GM12878 (cell line): Measurements from ENCODE around the gene ENOX1. TPM values are rescaled to one million over a fixed set of nuclear protein-coding genes. Genes with fewer than 3 reads are reported as not detected.

Experiments
- ATAC-seq: fragments of 200-7000 bp; cut with Tn5 transposase; 3 replicates; pipeline ENCODE4 v1.9.1; 2020; ENCODE audit warnings: mild to moderate bottlenecking, moderate library complexity
- BruUV-seq: library from RNA; stranded (reverse); fragments of 400-500 nt; replicated peaks from 2 replicates; lab custom pipeline; 2021; lab: Mats Ljungman, UMichigan
- CTCF ChIA-PET: fragments of 300-600 bp; sonication (Branson Sonifier 250); formaldehyde crosslinking; extraction: SDS; loops from one replicate; lab custom pipeline; 2021; ENCODE audit warnings: inconsistent platforms; lab: Yijun Ruan, JAX
- POLR2A ChIA-PET: fragments of 350-600 bp; formaldehyde crosslinking; extraction: SDS; loops from one replicate; lab custom pipeline; 2021; ENCODE audit warnings: inconsistent platforms; lab: Charles Lee
- RAD21 ChIA-PET: fragments of 300-600 bp; sonication (Branson Sonifier 250); formaldehyde crosslinking; loops from one replicate; lab custom pipeline; 2023; ENCODE audit warnings: antibody characterized with exemption; ENCODE audit not compliant: unreplicated experiment; lab: Charles Lee
- SMC1A ChIA-PET: fragments of 300-600 bp; sonication (Branson Sonifier 250); formaldehyde crosslinking; loops from one replicate; lab custom pipeline; 2023; ENCODE audit not compliant: unreplicated experiment, uncharacterized antibody; lab: Charles Lee
- DNase-seq: peaks from one replicate; pipeline ENCODE4 v3.0.0-alpha.2; 2011; ENCODE audit warnings: low read depth, low spot score
- FAIRE-seq: peaks from 3 replicates; lab custom pipeline; 2011; peaks lifted over from hg19 to GRCh38; lab: Jason Lieb, UNC
- H2AFZ ChIP-seq: 2 replicates; pipeline ENCODE4 v1.6.0; 2011; ENCODE audit warnings: low read depth, low read length, control low read depth; ENCODE audit not compliant: control insufficient read depth
- H3K27ac ChIP-seq: 2 replicates; pipeline ENCODE4 v1.5.1; 2011; ENCODE audit warnings: control low read depth; ENCODE audit not compliant: control insufficient read depth, insufficient read depth
- H3K27me3 ChIP-seq, 2 experiments: replicated peaks in 1 of 2; 2 replicates each; pipeline versions ENCODE4 v1.6.0 to v1.6.1; 2011; ENCODE audit warnings: low read length in 1 of 2; ENCODE audit not compliant: control insufficient read depth in 2 of 2, insufficient read depth in 2 of 2
- H3K36me3 ChIP-seq, 2 experiments: 2 replicates each; pipeline ENCODE4 v1.5.1; 2011; ENCODE audit warnings: low read length in 1 of 2; ENCODE audit not compliant: control insufficient read depth in 2 of 2, insufficient read depth in 2 of 2
- H3K4me1 ChIP-seq: 2 replicates; pipeline ENCODE4 v1.6.1; 2011; ENCODE audit warnings: mild to moderate bottlenecking, low read length, moderate library complexity, mixed read lengths; ENCODE audit not compliant: control insufficient read depth, insufficient read depth
- H3K4me2 ChIP-seq: 2 replicates; pipeline ENCODE4 v1.6.0; 2011; ENCODE audit warnings: control low read depth; ENCODE audit not compliant: control insufficient read depth, insufficient read depth
- H3K4me3 ChIP-seq: fragments of 200-600 bp; sonication (generic); 2 replicates; pipeline ENCODE4 v1.5.1; 2016
- H3K79me2 ChIP-seq: 2 replicates; pipeline ENCODE4 v1.6.0; 2011; ENCODE audit warnings: low read length; ENCODE audit not compliant: control insufficient read depth, insufficient read depth
- H3K9ac ChIP-seq: 2 replicates; pipeline ENCODE4 v1.8.0; 2011; ENCODE audit warnings: low read length, control low read depth, mixed read lengths; ENCODE audit not compliant: control insufficient read depth, insufficient read depth
- H3K9me3 ChIP-seq: replicated peaks from 3 replicates; pipeline ENCODE4 v1.5.1; 2011; ENCODE audit warnings: mild to moderate bottlenecking, low read length; ENCODE audit not compliant: control insufficient read depth, insufficient read depth
- H4K20me1 ChIP-seq: 2 replicates; pipeline ENCODE4 v1.6.0; 2011; ENCODE audit not compliant: control insufficient read depth, insufficient read depth
- ASH2L ChIP-seq: fragments of 300-600, 200-600 bp; sonication (generic); IDR thresholded peaks from 2 replicates; pipeline ENCODE4 v1.6.1; 2017; ENCODE audit warnings: low read depth, mild to moderate bottlenecking, borderline replicate concordance
- CREB1 ChIP-seq: IDR thresholded peaks from 2 replicates; pipeline ENCODE4 v1.6.1; 2012; ENCODE audit warnings: low read depth, mild to moderate bottlenecking, inconsistent platforms
- GABPA ChIP-seq: IDR thresholded peaks from 2 replicates; pipeline ENCODE4 v1.6.1; 2014; ENCODE audit warnings: antibody characterized with exemption, low read depth, mild to moderate bottlenecking, inconsistent platforms
- MTA3 ChIP-seq: IDR thresholded peaks from 2 replicates; pipeline ENCODE4 v1.6.1; 2012; ENCODE audit warnings: low read length, inconsistent platforms, borderline replicate concordance
- MXI1 ChIP-seq: fragments of 150-350 bp; IDR thresholded peaks from 2 replicates; pipeline ENCODE4 v1.6.1; 2011; ENCODE audit warnings: low read depth, mild to moderate bottlenecking, inconsistent platforms, low read length, improper control_type of control experiment
- NR2C2 ChIP-seq: IDR thresholded peaks from 2 replicates; pipeline ENCODE4 v1.6.1; 2011; ENCODE audit warnings: borderline replicate concordance, low read depth; ENCODE audit not compliant: control insufficient read depth, insufficient read length
- POLR2AphosphoS5 ChIP-seq: IDR thresholded peaks from 2 replicates; pipeline ENCODE4 v1.6.1; 2011; ENCODE audit warnings: mild to moderate bottlenecking, low read length, inconsistent platforms
- SIX5 ChIP-seq: IDR thresholded peaks from 2 replicates; pipeline ENCODE4 v1.6.1; 2011; ENCODE audit warnings: mild to moderate bottlenecking, low read depth, low read length, moderate library complexity; ENCODE audit not compliant: severe bottlenecking
- SMC3 ChIP-seq: IDR thresholded peaks from 2 replicates; pipeline ENCODE4 v1.6.1; 2011; ENCODE audit warnings: low read length, improper control_type of control experiment, borderline replicate concordance
- SP1 ChIP-seq: IDR thresholded peaks from one replicate; pipeline ENCODE4 v1.6.1; 2011; ENCODE audit warnings: low read depth, low read length
- TBL1XR1 ChIP-seq: IDR thresholded peaks from 2 replicates; pipeline ENCODE4 v1.6.1; 2012; ENCODE audit warnings: low read depth, low read length, improper control_type of control experiment
- WGBS: methylation state at CpG from one replicate; pipeline ENCODE4 v1.1.6; 2016; ENCODE audit warnings: low lambda C conversion rate; ENCODE audit not compliant: insufficient replicate concordance, insufficient coverage; ENCODE audit errors: missing lambda C conversion rate; 5-methylcytosine and 5-hydroxymethylcytosine counted together
- in situ Hi-C: fragments of 300-500 bp; cut with MboI; formaldehyde crosslinking; loops from 9 replicates; pipeline ENCODE4 v1.14.3; 2018; ENCODE audit warnings: mixed read lengths
- intact Hi-C: fragments of 100-400 bp; cut with micrococcal nuclease; formaldehyde crosslinking; loops from one replicate; pipeline ENCODE4 v1.14.2; 2022; ENCODE audit not compliant: unreplicated experiment
- polyA plus RNA-seq, 11 experiments: library from polyadenylated mRNA; depleted of rRNA in 4 of 11; unstranded in 6 of 11; stranded (reverse) in 5 of 11; fragments of >200 nt; fragmentation: Nextera tagmentation in 4 of 11; fragmentation: Illumina TruSeq in 1 of 11; extraction: Ambion mirVana in 4 of 11; extraction: Trizol in 1 of 11; gene quantifications; 1 replicate in 1 of 11; 2 replicates in 10 of 11; pipeline versions ENCODE4 v1.2.1 to v1.2.3, GENCODE V29; 2011 to 2016; ENCODE audit warnings: inconsistent platforms in 2 of 11, missing spikeins in 2 of 11, low read depth in 1 of 11
- total RNA-seq, 4 experiments: library from RNA; depleted of rRNA in 3 of 4; stranded (reverse); fragments of >200 nt in 3 of 4; fragmentation: Illumina TruSeq in 1 of 4; extraction: Trizol in 1 of 4; gene quantifications; 2 replicates each; pipeline versions ENCODE4 v1.2.1 to v1.2.3, GENCODE V29; 2013 to 2021
- TF ChIP-seq, protein P1 (sequence below): fragments of 450-650 bp; formaldehyde crosslinking; IDR thresholded peaks from 2 replicates; pipeline ENCODE4 v1.4.0; 2022; ENCODE audit warnings: mild to moderate bottlenecking, moderate library complexity
- TF ChIP-seq, protein P2 (sequence below), 3 experiments: IDR thresholded peaks in 2 of 3; conservative IDR thresholded peaks in 1 of 3; 2 replicates each; pipeline ENCODE4 v1.5.1; 2011; ENCODE audit warnings: low read depth in 3 of 3, low read length in 3 of 3, mild to moderate bottlenecking in 3 of 3, control low read depth in 2 of 3, moderate library complexity in 2 of 3, inconsistent platforms in 1 of 3, mixed read lengths in 1 of 3; ENCODE audit not compliant: control insufficient read depth in 2 of 3, insufficient read depth in 1 of 3; ENCODE audit errors: extremely low read depth in 1 of 3
- TF ChIP-seq, protein P3 (sequence below): fragments of 450-650 bp; IDR thresholded peaks from 2 replicates; pipeline ENCODE4 v1.6.1; 2016; ENCODE audit warnings: mild to moderate bottlenecking

ENOX1 gene
- total and polyA plus RNA-seq, 10 of the 15 experiments (the other 5 are each of a cell fraction or from before 2014, with no cell fraction given) = 0.11 to 0.26 (median 0.15) TPM

DNA sequence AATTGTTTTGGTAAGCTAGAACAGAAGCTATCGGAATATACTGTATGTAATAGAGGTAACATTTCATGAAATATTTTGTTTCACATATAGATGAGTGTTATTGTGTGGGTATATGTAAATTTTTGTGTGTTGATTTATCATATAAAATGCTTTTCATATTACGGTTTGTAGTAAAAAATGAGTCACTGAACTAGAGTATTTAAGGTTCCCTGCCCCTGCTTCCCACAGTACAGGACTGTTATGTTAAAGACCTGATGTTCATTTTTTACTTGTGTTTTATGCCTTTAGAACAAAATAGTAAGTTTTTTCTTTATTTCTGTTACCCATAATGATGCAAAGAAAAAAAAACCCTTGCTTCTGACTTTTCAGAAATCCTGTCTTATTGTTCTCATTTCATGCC lies 243.4 kb downstream of the ENOX1 start:
- H3K27ac ChIP-seq = no peak overlapping the region
- no TSS peak for BruUV-seq
- DNase-seq = no peak
- H3K79me2 ChIP-seq = no peaks in the 10 kb centered on the region
- 85% methylated on average over 2 of the region's 2 CpGs for WGBS
- no peaks in the 10 kb centered on the region for H4K20me1 ChIP-seq
- H3K9me3 ChIP-seq = no peaks in the 10 kb centered on the region
- TF ChIP-seq, protein P1, sequence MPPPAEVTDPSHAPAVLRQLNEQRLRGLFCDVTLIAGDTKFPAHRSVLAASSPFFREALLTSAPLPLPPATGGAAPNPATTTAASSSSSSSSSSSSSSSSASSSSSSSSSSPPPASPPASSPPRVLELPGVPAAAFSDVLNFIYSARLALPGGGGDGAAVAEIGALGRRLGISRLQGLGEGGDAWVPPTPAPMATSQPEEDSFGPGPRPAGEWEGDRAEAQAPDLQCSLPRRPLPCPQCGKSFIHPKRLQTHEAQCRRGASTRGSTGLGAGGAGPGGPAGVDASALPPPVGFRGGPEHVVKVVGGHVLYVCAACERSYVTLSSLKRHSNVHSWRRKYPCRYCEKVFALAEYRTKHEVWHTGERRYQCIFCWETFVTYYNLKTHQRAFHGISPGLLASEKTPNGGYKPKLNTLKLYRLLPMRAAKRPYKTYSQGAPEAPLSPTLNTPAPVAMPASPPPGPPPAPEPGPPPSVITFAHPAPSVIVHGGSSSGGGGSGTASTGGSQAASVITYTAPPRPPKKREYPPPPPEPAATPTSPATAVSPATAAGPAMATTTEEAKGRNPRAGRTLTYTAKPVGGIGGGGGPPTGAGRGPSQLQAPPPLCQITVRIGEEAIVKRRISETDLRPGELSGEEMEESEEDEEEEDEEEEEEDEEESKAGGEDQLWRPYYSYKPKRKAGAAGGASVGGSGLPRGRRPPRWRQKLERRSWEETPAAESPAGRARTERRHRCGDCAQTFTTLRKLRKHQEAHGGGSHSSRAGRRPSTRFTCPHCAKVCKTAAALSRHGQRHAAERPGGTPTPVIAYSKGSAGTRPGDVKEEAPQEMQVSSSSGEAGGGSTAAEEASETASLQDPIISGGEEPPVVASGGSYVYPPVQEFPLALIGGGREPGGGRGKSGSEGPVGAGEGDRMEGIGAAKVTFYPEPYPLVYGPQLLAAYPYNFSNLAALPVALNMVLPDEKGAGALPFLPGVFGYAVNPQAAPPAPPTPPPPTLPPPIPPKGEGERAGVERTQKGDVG (CRISPR knock-in tag) = no peak
- TF ChIP-seq SMC3 = no peak
- no peak for TF ChIP-seq GABPA
- no peak for TF ChIP-seq POLR2AphosphoS5
- TF ChIP-seq ASH2L = no peak
- no peak for TF ChIP-seq MXI1
- no peak for TF ChIP-seq SIX5
- TF ChIP-seq, protein P2, sequence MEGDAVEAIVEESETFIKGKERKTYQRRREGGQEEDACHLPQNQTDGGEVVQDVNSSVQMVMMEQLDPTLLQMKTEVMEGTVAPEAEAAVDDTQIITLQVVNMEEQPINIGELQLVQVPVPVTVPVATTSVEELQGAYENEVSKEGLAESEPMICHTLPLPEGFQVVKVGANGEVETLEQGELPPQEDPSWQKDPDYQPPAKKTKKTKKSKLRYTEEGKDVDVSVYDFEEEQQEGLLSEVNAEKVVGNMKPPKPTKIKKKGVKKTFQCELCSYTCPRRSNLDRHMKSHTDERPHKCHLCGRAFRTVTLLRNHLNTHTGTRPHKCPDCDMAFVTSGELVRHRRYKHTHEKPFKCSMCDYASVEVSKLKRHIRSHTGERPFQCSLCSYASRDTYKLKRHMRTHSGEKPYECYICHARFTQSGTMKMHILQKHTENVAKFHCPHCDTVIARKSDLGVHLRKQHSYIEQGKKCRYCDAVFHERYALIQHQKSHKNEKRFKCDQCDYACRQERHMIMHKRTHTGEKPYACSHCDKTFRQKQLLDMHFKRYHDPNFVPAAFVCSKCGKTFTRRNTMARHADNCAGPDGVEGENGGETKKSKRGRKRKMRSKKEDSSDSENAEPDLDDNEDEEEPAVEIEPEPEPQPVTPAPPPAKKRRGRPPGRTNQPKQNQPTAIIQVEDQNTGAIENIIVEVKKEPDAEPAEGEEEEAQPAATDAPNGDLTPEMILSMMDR (IDR thresholded peaks at IDR 0.05 in 2 of 3, conservative IDR thresholded peaks at IDR 0.05 in 1 of 3; ENCODE audit: control insufficient read depth in 2 of 3, extremely low read depth in 1 of 3, insufficient read depth in 1 of 3, low read depth in 3 of 3, low read length in 3 of 3) = no peak
- no peak for TF ChIP-seq SP1
- TF ChIP-seq MTA3 = no peak
- TF ChIP-seq TBL1XR1 = no peak
- no peak for TF ChIP-seq CREB1
- no peak for TF ChIP-seq NR2C2
- TF ChIP-seq, protein P3, sequence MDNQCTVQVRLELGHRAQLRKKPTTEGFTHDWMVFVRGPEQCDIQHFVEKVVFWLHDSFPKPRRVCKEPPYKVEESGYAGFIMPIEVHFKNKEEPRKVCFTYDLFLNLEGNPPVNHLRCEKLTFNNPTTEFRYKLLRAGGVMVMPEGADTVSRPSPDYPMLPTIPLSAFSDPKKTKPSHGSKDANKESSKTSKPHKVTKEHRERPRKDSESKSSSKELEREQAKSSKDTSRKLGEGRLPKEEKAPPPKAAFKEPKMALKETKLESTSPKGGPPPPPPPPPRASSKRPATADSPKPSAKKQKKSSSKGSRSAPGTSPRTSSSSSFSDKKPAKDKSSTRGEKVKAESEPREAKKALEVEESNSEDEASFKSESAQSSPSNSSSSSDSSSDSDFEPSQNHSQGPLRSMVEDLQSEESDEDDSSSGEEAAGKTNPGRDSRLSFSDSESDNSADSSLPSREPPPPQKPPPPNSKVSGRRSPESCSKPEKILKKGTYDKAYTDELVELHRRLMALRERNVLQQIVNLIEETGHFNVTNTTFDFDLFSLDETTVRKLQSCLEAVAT = no peak
- TF ChIP-seq, all 136 proteins: peak for 0
- ATAC-seq (no peak), FAIRE-seq (no peak)
- in situ Hi-C loops (no loop called here), intact Hi-C loops (no loop called here)
- ChIA-PET CTCF (no interaction called here), SMC1A (interaction anchor here (0.9 kb wide), 1 partner anchor 194 kb away, joined by 3 read pairs; no protein-coding TSS in a partner anchor), RAD21 (no interaction called here), POLR2A (no interaction called here)
- Histone ChIP-seq H3K36me3 (no peaks in the 10 kb centered on the region), H3K4me2 (no peak overlapping the region), H3K27me3 (no peaks in the 10 kb centered on the region), H2AFZ (no peak overlapping the region), H3K9ac (no peak overlapping the region), H3K4me1 (peaks cover 7% of the 10 kb centered on the region; the same call in 1 of the 2 replicates), H3K4me3 (no peak overlapping the region)
